GM18498 (cell line): ENCODE data around the gene GALNT9.

ENCODE experiments used
- ATAC-seq: cut with Tn5 transposase; IDR thresholded peaks from one replicate; pipeline ENCODE4 v1.9.1; 2021; ENCODE audit warnings: mild to moderate bottlenecking, moderate library complexity; ENCODE audit not compliant: unreplicated experiment

GALNT9 gene

DNA sequence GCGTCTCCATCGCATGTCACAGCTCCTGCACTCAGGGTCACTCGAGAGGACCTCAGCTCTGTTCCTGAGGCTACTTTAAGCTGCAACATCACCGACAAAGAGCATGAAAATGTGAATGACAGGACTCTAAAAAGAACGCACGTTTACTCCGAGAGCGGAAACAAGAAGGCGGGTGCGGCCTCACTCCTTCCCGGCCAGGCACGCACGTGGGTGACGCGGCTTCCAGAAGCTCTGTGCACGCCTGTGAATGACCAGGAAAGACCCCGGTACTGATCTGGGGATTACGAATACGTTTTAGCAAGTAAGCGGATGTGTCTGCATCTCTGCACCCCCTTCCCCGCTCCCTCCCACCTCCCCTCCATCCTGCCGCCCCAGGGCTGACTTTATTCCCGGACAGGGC lies 15.2 kb upstream of the GALNT9 start:
- no peak for ATAC-seq

DNA sequence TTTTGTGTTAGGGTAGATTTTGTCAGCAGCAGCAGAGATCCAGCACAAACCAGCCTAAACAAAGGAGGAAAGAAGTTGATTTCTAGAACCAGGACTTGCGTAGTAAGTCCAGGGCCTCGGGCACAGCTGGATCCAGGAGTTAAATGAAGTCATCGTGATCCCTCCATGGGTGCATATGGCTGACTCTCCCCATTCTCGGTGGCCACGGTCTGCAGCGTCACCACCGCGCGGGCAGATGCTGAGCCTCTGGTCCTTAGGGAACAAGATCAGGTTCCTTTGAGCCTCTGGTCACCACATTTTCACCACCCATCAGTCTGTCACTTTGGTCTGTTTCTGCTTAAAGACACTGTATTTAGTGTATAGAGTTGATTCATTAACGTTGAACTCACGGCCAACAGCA lies 14.8 kb upstream of the GALNT9 start:
- ATAC-seq, result no peak

DNA sequence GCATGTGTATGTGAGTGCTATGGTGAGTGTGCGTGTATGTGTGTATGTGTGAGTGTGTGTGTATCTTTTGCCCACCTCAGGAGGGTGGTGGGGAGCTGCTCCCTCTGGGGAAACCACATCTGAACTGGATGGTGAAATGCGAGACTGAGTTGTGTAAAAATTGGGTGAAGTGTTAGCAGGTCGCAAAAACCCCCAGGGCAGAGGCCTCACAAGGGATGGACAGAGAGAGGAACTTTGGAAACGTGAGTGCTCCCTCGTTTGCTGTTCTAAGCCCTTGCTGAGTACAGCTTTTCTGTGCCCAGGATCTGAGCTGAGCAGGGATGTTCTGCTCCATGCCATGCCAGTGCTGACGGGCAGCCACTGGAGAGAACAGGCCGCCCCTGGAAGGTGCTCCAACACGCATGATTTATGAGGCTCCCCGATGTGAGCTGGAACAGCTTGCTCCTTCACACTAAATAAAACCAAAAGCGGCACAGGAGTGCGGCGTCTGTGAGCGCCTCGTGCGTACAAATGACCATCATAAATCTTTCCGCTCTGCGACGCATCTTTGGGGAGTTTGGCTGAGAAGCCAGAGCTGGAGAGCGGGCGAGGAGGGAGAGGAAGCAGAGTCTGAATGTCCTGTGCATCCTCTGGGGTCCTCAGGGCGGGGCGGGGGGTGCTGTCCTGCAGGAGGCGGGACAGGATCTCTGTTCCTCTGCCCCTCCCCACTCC lies 14.1 kb upstream of the GALNT9 start:
- ATAC-seq, result no peak

DNA sequence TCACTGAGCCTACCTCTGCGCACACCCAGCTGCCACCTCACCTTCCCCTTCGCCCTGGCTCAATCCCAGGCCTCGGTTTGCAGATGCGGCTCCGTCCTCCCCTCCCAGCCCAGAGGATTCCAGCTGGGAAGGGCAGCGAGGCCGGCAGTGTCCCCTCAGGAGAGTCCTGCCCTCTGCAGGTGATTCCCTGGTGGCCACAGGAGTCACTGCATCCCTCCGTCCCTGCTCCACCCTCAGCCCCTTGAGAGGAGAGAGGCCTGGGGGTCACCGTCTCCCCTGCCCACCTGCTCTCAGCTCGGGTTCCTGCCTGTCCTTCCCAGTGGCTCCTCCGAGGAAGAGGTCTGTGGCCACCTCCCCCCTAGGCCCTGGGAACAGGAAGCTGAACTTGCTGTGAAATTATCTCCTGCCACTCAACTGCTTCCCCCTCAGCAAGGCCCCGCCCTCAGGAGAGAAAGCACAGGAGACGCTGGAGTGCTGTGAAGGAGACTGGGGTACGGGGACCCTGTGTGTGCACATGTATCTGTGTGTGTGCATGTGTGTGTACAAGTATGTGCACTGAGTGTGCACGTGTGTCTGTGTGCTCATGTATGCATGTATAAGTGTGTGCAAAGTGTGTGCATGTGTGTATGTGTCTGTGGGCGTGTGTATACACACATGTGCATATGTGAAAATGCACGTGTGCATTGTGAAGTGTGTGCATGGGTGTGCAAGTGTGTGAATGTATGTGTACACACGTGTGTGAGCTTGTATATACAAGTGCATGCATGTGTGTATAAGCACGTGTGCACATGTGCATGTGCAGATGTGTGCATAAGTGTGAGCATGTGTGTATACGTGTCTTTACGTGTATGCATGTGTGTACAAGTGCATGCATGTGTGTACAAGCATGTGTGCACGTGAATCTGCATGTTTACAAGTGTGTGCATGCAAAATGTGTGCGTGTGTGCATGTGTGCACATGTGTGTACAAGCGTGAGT lies 13.2 kb upstream of the GALNT9 start:
- ATAC-seq, result no peak

DNA sequence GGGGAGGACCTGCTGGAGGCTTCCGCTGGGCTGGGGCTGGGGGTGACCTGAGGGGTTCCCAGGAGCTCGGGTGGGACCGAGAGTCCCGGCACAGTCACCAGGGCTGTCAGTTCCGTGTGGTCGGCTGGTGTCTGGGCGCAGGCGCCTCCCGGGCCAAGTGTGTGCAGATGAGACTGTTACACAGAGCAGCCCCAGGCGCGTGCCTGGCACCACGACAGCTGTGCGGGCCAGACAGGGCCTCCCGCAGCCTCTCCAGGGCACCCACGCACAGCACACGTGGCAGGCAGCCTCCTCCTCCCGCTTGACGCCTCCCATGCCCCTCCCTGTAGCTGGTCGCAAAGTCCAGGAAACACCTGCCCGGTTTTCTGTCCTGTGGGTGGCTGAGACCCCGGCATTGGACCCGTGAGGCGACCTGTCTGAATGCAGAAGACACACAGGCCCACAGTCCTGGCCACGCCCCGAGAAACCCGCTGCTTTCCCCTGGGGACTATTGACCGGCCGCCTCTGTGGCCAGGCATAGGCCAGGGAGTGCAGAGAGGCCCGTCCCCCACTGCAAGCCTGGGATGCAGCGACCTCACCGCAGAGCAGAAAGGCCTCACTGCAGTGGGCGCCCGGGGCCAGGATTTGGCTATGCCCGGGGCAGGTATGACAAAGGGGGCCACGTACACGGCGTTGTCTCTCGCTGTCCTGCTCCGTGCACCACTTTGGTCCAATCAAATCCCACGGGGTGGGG lies 12.1 kb upstream of the GALNT9 start:
- no peak for ATAC-seq

DNA sequence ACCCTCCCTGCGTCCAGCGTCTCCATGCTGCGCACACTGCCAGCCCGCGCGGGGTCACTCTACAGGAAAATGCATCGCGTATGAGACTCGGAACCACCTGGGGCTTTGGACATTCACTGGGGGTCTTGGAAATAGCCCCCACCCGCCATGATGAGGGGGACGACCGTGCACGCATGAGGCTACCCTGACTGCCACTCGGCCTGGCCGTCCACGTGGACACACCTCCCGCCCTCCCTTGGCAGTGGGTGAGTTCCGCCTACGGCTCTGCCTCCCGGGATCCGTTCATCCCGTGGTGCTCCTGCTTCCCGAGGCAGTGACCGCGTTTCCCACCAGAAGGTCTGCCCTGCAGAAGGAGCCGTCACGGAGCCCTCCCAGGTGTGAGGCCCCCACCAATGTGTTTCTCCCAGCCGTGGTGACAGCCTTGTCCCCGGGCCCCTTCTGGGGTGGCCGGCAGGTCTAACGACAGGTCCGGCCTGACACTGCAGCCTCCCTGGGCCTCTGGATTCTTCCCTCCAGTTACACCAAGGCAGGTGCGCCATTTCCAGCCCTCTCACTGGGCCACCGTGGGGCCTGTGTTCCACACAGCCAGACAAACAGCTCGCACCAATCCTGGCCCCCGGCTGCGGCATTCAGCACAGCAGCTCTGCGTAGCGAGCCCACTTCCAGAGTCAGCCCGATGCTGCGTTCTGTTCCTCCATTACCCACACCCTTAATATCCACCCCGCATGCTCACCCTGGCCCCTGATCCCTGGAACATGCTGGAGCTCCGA lies 11.1 kb upstream of the GALNT9 start:
- ATAC-seq, result no peak

DNA sequence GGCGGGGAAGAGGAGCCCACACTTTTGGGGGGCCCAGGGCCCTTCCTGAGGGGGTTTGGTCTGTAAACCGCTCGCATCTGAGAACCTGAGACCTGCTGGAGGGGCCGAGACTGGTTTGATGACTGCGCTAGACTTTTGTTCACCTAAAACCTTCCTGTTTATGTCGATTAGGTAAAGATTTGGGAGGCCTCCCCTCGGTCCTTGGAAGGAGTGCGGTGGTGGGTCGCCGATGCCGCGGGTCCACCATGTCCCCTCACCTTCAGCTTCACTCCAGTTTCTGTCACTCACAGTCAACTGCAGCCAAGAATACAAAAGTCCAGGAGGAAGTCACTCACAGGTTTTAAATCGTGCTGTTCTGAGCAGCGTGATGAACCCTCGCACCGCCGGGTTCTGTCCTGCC lies 10.5 kb upstream of the GALNT9 start:
- ATAC-seq, result no peak

DNA sequence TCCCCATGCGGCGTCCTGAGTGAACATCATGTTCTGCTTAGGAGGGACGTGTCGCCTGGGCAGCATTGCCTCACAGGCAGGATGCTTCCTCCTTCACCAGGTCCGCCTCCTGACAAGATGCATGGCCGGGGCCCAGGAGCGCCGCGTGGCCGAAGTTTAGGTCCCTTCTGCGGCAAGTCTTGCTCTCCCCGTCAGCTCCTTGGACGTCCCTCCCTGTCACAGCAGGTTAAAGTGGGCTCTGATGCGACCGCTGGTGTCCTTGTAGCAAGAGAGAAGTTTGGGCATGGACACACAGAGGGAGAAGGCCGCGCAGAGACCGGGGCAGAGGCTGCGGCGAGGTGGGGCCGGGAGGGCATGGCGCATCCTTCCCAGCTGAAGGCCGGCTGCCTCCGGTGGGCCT lies 9.4 kb upstream of the GALNT9 start:
- no peak for ATAC-seq

DNA sequence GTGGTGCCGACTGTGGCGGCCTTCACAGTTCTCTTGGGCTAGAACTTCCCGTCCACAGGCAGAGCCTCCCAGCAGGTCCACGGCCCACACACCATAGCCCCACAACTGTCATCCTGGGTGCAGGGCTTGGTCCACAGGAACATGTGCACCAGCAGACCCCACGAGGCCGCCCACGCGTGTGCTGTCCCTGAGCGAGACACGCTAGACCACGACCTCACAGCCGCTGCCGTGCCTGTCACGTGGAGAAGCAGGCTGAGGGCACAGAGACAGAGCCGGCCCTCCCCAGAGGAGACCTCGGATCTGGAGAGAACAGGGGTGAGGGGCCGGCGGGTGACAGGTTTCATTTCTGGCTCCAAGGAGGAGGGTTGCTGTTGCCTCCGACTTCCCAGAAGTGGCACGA lies 8.9 kb upstream of the GALNT9 start:
- ATAC-seq, result no peak

DNA sequence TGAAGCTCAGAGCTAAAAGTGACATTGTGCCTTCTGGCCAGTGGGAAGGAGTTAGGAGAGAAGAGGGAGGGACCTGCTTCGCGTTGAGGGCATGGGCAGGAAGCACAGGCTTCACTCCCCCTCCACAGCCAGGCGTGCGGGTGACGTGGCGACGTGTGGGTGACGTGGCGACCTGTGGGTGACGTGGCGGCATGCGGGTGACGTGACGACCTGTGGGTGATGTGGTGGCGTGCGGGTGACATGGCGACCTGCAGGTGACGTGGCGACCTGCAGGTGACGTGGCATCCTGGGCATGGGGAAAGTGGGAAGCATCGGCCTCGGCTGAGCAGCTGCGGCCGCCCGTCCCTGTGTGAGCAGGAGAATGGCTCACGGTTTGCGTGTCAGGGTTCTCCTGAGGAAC lies 8.2 kb upstream of the GALNT9 start:
- no peak for ATAC-seq

DNA sequence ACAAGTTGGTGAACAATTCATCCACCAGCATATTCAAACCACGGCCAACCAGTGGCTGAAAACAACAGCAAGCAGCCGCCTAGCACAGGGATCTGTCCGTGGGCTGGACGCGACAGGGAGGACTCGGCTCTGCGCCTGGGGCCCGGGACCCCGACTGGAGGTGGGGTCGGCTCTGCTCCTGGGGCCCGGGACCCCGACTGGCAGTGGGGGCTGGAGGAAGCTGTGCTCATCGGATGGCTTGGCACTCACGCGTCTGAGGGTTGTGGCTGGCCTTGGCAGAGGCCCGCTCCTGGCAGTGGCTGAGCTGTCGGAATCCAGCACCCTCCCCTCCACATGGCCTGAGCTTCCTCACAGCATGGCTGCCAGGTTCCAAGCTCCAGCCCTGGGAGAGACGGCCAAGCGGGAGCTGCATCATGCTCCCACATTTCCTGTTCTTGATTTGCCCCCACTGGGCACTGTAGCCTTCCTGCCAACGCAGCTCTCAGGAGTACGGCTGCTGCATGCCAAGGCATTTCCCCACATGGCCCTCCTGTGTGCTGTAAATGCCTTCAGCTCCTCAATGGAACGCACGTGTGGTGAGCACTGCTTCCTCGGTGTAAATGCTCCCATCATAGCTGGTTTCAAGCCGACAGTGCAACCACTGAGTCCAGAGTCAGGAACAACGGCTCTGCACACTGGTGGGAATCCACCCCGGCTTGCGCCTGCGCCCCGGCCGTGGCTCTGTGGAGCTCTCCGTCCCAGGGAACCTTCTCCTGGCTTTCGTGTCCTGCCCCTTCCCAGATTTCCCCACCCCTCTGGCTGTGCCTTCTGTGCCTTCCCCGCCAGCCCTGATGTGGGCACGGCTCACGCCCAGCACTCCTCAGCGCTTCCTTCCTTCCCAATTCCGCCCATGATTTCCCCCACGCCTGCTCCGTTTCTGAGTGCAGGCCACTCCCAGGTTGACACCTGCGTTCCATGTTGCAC lies 7.3 kb upstream of the GALNT9 start:
- no peak for ATAC-seq

DNA sequence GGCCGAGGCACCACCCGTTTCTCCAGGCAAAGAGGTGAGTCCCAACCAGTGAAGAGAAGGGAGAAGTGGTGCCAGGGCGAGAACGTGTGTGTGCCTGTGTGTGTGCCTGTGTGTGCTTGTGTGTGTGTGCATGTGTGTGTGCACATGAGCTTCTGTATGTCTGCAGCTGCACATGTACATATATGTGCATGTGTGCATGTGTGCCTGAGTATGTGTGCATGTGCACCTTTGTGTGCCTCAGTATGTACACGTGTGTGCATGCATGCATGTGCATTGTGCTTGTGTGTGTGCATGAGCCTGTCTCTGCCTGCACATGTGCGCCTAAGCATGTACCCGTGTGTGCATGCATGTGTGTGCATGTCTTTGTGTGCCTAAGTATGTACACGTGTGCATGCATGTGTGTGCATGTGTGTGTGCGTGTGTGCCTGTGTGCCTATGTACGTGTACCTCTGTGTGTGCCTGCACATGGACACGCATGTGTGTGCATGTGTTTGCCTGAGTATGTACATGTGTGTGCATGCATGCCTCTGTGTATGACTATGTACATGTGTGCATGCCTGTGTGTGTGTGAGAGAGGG lies 5.9 kb upstream of the GALNT9 start:
- no peak for ATAC-seq

DNA sequence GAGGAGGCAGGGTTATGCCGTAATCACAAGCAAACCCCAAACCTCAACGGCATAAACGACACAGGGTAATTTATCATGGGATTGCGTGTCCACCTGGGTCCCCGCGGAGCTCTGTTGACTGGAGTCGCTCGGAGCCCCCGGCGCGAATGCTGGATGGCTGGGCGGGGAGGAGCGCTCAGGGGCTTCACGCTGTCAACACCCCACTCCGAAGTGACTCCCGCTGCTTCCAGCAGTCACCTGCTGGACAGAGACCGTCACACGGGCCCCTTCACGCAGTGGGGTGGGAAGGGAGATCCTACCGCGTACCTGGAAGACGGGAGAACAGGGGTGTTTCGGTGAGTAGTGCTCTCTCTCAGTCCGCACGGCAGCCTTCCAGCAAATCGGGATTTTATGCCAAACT lies 4.4 kb upstream of the GALNT9 start:
- ATAC-seq, result no peak

DNA sequence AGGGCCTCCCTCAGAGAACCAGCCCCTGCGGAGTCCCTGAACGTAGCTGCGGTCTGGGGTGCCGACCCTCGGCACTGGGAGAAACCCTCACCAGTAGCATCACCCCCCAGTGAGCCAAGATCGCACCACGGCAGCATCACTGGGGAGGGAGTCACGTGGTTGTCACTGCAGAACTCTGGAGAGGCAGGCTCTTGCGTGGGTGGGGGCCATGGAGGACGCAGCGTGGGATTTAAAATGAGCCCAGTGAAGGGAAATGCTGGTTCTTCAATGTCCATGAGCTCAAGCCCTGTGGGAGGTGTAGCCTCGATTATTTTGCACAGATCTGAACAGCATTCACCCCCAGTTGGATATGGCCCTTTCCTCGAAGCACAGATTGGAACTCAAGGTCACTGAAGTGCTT lies 3.9 kb upstream of the GALNT9 start:
- ATAC-seq, result no peak

DNA sequence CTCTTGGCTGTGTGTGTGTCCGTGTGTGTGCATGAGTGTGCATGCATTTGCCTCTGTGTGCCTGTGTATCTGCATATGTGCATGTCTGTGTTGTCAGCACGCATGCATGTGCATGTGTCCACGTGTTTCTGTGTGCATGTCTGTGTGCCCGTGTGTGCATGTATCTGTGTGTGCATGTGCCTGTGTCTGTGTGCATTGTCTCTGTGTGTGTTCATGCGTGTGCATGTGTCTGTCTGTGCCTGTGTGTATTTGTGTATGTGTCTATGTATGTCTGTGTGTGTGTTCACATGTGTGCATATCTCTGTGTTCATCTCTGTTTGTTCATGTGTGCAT lies 1.1 kb upstream of the GALNT9 start:
- ATAC-seq, result no peak

DNA sequence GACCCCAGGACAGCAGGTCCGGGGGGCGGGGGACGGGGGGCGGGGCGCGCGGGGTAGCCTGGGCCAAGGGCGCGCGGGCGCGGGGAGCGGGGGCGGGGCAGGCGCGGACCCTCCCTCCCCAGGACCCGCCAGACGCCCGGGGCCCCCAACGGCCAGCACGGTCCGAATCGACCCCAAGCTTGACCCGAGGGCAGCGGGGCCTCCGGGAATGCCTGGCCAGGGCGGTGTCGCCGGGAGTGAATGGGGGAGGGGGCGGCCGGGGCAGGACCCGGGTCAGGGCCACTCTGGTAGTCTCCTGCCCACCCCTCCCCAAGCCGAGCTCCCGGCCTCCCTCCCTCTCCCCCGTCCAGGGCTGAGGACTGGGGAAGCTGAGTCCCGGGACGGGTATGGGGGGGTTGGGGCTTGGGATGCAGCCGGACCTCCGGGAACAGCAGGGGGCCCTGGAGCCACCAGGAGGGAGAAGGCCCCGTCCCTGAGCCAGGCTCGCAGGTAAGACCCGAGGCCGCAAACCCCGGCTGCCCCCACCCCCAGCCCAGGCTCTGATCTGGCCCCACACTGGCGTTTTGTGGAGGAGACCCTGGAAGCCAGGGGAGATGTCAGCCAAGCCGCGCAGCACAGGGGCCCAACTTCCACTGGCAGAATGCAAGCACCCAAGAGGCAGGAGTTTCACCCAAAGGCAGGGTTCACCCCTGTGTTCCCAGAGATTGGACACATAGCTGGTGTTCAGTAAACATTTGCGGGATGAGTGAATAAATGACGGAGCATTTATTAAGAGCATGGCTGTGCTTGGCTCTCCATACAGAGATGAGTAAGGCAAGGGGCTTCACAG lies 545 bp upstream of the GALNT9 start:
- no peak for ATAC-seq

DNA sequence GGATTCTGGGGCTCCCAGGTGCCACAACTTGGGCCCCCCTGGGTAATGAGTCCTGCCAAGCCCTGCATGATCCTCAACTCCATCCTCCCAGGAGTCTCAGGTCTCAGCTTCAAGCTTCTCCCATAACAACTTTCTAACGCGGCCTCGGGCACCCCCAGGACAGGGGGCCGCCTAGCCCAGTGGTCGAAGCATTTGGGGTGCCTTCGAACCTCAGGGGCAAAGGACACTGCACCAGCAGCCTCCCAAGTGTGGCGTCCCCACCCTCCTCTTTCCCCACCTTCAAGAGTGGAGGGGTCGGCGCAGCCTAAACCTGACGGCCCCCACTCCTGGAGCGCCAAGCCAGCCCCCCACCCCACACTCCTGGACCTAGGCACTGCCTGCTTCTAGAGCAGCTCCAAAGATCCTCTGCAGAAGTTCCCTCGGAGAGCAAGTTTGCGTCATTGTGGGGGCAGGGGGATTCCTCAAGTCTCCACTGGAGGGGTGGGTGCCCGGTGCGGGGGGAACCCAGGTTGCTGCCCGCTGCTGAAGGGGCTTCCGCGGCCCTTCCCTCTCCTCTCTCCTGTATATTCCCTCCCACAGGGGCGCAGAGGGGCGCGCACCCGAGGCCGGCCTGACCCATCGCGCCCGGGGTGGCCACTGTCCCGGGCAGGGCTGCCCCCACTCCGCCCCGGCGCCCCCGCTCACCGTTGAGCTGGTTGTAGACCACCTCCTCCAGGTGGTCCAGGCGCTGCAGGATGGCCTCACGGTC lies 933 bp downstream of the GALNT9 start:
- ATAC-seq, result no peak
